K562 (cell line): ENCODE data around the gene EFCAB7. TPM values are rescaled to one million over a fixed set of nuclear protein-coding genes. Genes with fewer than 3 reads are reported as not detected.

ENCODE experiments used
- ATAC-seq: fragments of 200-7000 bp; cut with Tn5 transposase; 3 replicates; pipeline ENCODE4 v1.9.1; 2020; ENCODE audit warnings: moderate library complexity
- BruUV-seq: library from RNA; stranded (reverse); fragments of 400-500 nt; replicated peaks from 2 replicates; lab custom pipeline; 2021; lab: Mats Ljungman, UMichigan
- CTCF ChIA-PET: fragments of 300-600 bp; formaldehyde crosslinking; extraction: SDS; loops from one replicate; lab custom pipeline; 2021; ENCODE audit warnings: low intra/inter-chr PET ratio; lab: Yijun Ruan, JAX
- POLR2A ChIA-PET: fragments of 300-600, 350-650 bp; sonication (Branson Sonifier 250); formaldehyde crosslinking; extraction: SDS; loops from one replicate; lab custom pipeline; 2021; ENCODE audit warnings: antibody characterized with exemption, inconsistent platforms; lab: Yijun Ruan, JAX
- DNase-seq, 4 experiments: peaks; one replicate each; pipeline versions ENCODE4 v3.0.0 to v3.0.0-alpha.2; 2011 to 2018; ENCODE audit warnings: low spot score in 3 of 4, mixed read lengths in 3 of 4; ENCODE audit errors: extremely low read depth in 1 of 4
- FAIRE-seq: peaks from 2 replicates; lab custom pipeline; 2011; peaks lifted over from hg19 to GRCh38; lab: Jason Lieb, UNC
- H2AFZ ChIP-seq: 2 replicates; pipeline ENCODE4 v1.6.0; 2011; ENCODE audit warnings: low read depth, low read length, control low read depth, inconsistent platforms
- H3K27ac ChIP-seq: fragments of 200-600 bp; 3 replicates; pipeline ENCODE4 v1.8.0; 2011; ENCODE audit warnings: low read depth, mild to moderate bottlenecking, control low read depth, inconsistent platforms, low read length, moderate library complexity, mixed read lengths; ENCODE audit errors: extremely low read depth
- H3K27me3 ChIP-seq, 2 experiments: fragments of 300-600 bp in 1 of 2; 2 replicates in 1 of 2; 3 replicates in 1 of 2; pipeline versions ENCODE4 v1.6.0 to v1.8.0; 2011; ENCODE audit warnings: inconsistent platforms in 2 of 2, low read length in 2 of 2, mild to moderate bottlenecking in 1 of 2, mixed read lengths in 1 of 2, moderate library complexity in 1 of 2; ENCODE audit not compliant: control insufficient read depth in 2 of 2, insufficient read depth in 2 of 2
- H3K36me3 ChIP-seq: fragments of 300-600 bp; 3 replicates; pipeline ENCODE4 v1.8.0; 2011; ENCODE audit warnings: mild to moderate bottlenecking, low read length, inconsistent platforms; ENCODE audit not compliant: control insufficient read depth, insufficient read depth
- H3K4me1 ChIP-seq, 2 experiments: fragments of 200-600 bp in 1 of 2; replicated peaks in 1 of 2; 2 replicates in 1 of 2; 3 replicates in 1 of 2; pipeline versions ENCODE4 v1.5.1 to v1.8.0; 2011; ENCODE audit warnings: inconsistent platforms in 2 of 2, low read length in 2 of 2, mild to moderate bottlenecking in 1 of 2, mixed read lengths in 1 of 2, moderate library complexity in 1 of 2; ENCODE audit not compliant: control insufficient read depth in 2 of 2, insufficient read depth in 2 of 2
- H3K4me2 ChIP-seq: 2 replicates; pipeline ENCODE4 v1.6.1; 2011; ENCODE audit warnings: low read length, control low read depth, inconsistent platforms, mixed read lengths; ENCODE audit not compliant: insufficient read depth
- H3K4me3 ChIP-seq: fragments of 200-600 bp; sonication (generic), shearing (Covaris generic); 2 replicates; pipeline ENCODE4 v1.5.1; 2016; ENCODE audit warnings: control low read depth, inconsistent platforms
- H3K79me2 ChIP-seq: fragments of 200-600 bp; 3 replicates; pipeline ENCODE4 v1.8.0; 2011; ENCODE audit warnings: low read length, inconsistent platforms; ENCODE audit not compliant: control insufficient read depth, insufficient read depth
- H3K9ac ChIP-seq, 2 experiments: 2 replicates each; pipeline versions ENCODE4 v1.6.0 to v1.6.1; 2011; ENCODE audit warnings: low read depth in 2 of 2, low read length in 2 of 2, control low read depth in 1 of 2, inconsistent platforms in 1 of 2, mild to moderate bottlenecking in 1 of 2, mixed read lengths in 1 of 2; ENCODE audit not compliant: insufficient read depth in 1 of 2
- H3K9me1 ChIP-seq: one replicate; pipeline ENCODE4 v1.6.0; 2011; ENCODE audit warnings: inconsistent platforms, mild to moderate bottlenecking, low read length, moderate library complexity; ENCODE audit not compliant: control insufficient read depth, insufficient read depth
- H3K9me3 ChIP-seq: replicated peaks from 2 replicates; pipeline ENCODE4 v1.5.1; 2011; ENCODE audit warnings: low read depth, low read length, inconsistent platforms; ENCODE audit not compliant: control insufficient read depth, insufficient read depth
- H4K20me1 ChIP-seq: replicated peaks from 2 replicates; pipeline ENCODE4 v1.6.1; 2011; ENCODE audit warnings: low read length, inconsistent platforms, mixed read lengths; ENCODE audit not compliant: control insufficient read depth, insufficient read depth
- BCOR ChIP-seq: fragments of 450-650 bp; IDR thresholded peaks from 2 replicates; pipeline ENCODE4 v1.6.1; 2016
- CREB3 ChIP-seq: fragments of 450-650 bp; conservative IDR thresholded peaks from 2 replicates; pipeline ENCODE4 v1.6.1; 2016; ENCODE audit warnings: missing genetic modification characterization, low read depth, mild to moderate bottlenecking, missing compliant biosample characterization, moderate library complexity
- E2F6 ChIP-seq, 2 experiments: IDR thresholded peaks; 2 replicates each; pipeline ENCODE4 v1.6.1; 2011; ENCODE audit warnings: borderline replicate concordance in 1 of 2, control low read depth in 1 of 2, low read depth in 1 of 2, low read length in 1 of 2, mild to moderate bottlenecking in 1 of 2, mixed read lengths in 1 of 2, moderate library complexity in 1 of 2; ENCODE audit not compliant: insufficient read depth in 1 of 2, insufficient read length in 1 of 2, poor library complexity in 1 of 2, severe bottlenecking in 1 of 2; ENCODE audit errors: extremely low read depth in 1 of 2
- ELF2 ChIP-seq: fragments of 250-450 bp; sonication (Bioruptor Pico); IDR thresholded peaks from 2 replicates; pipeline ENCODE4 v1.5.0; 2021; ENCODE audit warnings: mild to moderate bottlenecking
- GATAD2A ChIP-seq: fragments of 450-650 bp; IDR thresholded peaks from 2 replicates; pipeline ENCODE4 v1.6.1; 2017
- HMG20A ChIP-seq: fragments of 450-650 bp; formaldehyde crosslinking; conservative IDR thresholded peaks from 2 replicates; pipeline ENCODE4 v1.4.0; 2020; ENCODE audit warnings: mild to moderate bottlenecking, mixed read lengths
- MEIS2 ChIP-seq: fragments of 450-650 bp; IDR thresholded peaks from 2 replicates; pipeline ENCODE4 v1.6.1; 2014; ENCODE audit warnings: mild to moderate bottlenecking; ENCODE audit not compliant: partially characterized antibody
- MITF ChIP-seq: IDR thresholded peaks from 2 replicates; pipeline ENCODE4 v1.6.1; 2014; ENCODE audit warnings: antibody characterized with exemption
- MYBL2 ChIP-seq, 2 experiments: fragments of 450-650 bp in 1 of 2; sonication (generic) in 1 of 2; formaldehyde crosslinking in 1 of 2; IDR thresholded peaks; 2 replicates each; pipeline versions ENCODE4 v1.6.1 to v1.8.1; 2017 to 2022; ENCODE audit warnings: borderline replicate concordance in 1 of 2, inconsistent platforms in 1 of 2, low read depth in 1 of 2, mild to moderate bottlenecking in 1 of 2, missing genetic modification reagents in 1 of 2, moderate library complexity in 1 of 2
- NCOA6 ChIP-seq: fragments of 450-650 bp; IDR thresholded peaks from 2 replicates; pipeline ENCODE4 v1.6.1; 2017; ENCODE audit warnings: mild to moderate bottlenecking
- RERE ChIP-seq: sonication (generic); formaldehyde crosslinking; IDR thresholded peaks from 2 replicates; pipeline ENCODE4 v1.8.0; 2023; ENCODE audit warnings: missing genetic modification reagents, mild to moderate bottlenecking, borderline replicate concordance
- SAFB ChIP-seq: fragments of 200-400 bp; formaldehyde crosslinking; IDR thresholded peaks from 2 replicates; pipeline ENCODE4 v1.6.1; 2017; ENCODE audit warnings: low read depth, low read length, borderline replicate concordance
- WGBS: fragments of 100-300 bp; shearing (Covaris generic); methylation state at CpG from one replicate; pipeline ENCODE4 v1.1.6; 2016; ENCODE audit warnings: low coverage, mixed read lengths; ENCODE audit not compliant: insufficient coverage; ENCODE audit errors: missing lambda C conversion rate; 5-methylcytosine and 5-hydroxymethylcytosine counted together
- in situ Hi-C: fragments of 300-500 bp; cut with MboI; formaldehyde crosslinking; loops from 4 replicates; pipeline ENCODE4 v1.15.0; 2018; ENCODE audit warnings: inconsistent platforms, mixed read lengths
- intact Hi-C: fragments of 100-400 bp; cut with micrococcal nuclease; formaldehyde crosslinking; loops from 2 replicates; pipeline ENCODE4 v1.14.2; 2022
- polyA plus RNA-seq, 8 experiments: library from polyadenylated mRNA; depleted of rRNA in 4 of 8; stranded (reverse) in 5 of 8; unstranded in 3 of 8; fragments of >200 nt; fragmentation: Nextera tagmentation in 2 of 8; fragmentation: Illumina TruSeq in 1 of 8; extraction: Ambion mirVana in 2 of 8; extraction: Trizol in 1 of 8; gene quantifications; 2 replicates each; pipeline versions ENCODE4 v1.2.1 to v1.2.3, GENCODE V29; 2011 to 2014; ENCODE audit warnings: inconsistent platforms in 1 of 8, missing spikeins in 1 of 8
- total RNA-seq, 7 experiments: library from RNA; depleted of rRNA in 6 of 7; stranded (reverse); fragments of >200 nt in 6 of 7; fragmentation: Illumina TruSeq in 2 of 7; extraction: Trizol in 2 of 7; gene quantifications; 2 replicates each; pipeline versions ENCODE4 v1.2.1 to v1.2.3, GENCODE V29; 2011 to 2021; ENCODE audit warnings: low replicate concordance in 1 of 7

EFCAB7 gene
- total and polyA plus RNA-seq, 9 of the 15 experiments (the other 6 are each of a cell fraction or from before 2014, with no cell fraction given): 3.2 to 7.6 (median 5.7) TPM

GRCh38 chr1:63498106-63498505, 25.2 kb upstream of the EFCAB7 start (continued):
- no peak for TF ChIP-seq GATAD2A
- no peak for TF ChIP-seq MITF
- TF ChIP-seq RERE (CRISPR knock-in tag): no peak
- no peak for TF ChIP-seq SAFB

- no peak overlapping the region for H3K9ac ChIP-seq
- H3K4me3 ChIP-seq: no peak overlapping the region
- no peaks in the 10 kb centered on the region for H4K20me1 ChIP-seq
- no peak for ATAC-seq
- H3K79me2 ChIP-seq: no peaks in the 10 kb centered on the region; the same call in 2 of the 3 replicates
- no peaks in the 10 kb centered on the region for H3K9me1 ChIP-seq
- no peaks in the 10 kb centered on the region for H3K27me3 ChIP-seq
- BruUV-seq: no TSS peak
- POLR2A ChIA-PET: no interaction called here
- intact Hi-C loops: no loop called here
- no peak for FAIRE-seq
- no peaks in the 10 kb centered on the region for H3K4me1 ChIP-seq
- no peaks in the 10 kb centered on the region for H3K9me3 ChIP-seq
- WGBS: 96% methylated on average over 3 of the region's 3 CpGs
- CTCF ChIA-PET: no interaction called here
- H2AFZ ChIP-seq: no peak overlapping the region
- H3K4me2 ChIP-seq: no peak overlapping the region
- H3K27ac ChIP-seq: no peak overlapping the region
- H3K36me3 ChIP-seq: peaks cover 14% of the 10 kb centered on the region; the same call in 1 of the 3 replicates
- DNase-seq: no peak
- in situ Hi-C loops: no loop called here
- TF ChIP-seq MEIS2 (no peak), ELF2 (no peak), E2F6 (IDR thresholded peaks at IDR 0.05; ENCODE audit: borderline replicate concordance in 1 of 2, extremely low read depth in 1 of 2, insufficient read depth in 1 of 2, insufficient read length in 1 of 2, low read depth in 1 of 2, low read length in 1 of 2, poor library complexity in 1 of 2, severe bottlenecking in 1 of 2) (no peak), MYBL2 (IDR thresholded peaks at IDR 0.05; ENCODE audit: low read depth) (no peak), MYBL2 (CRISPR knock-in tag; IDR thresholded peaks at IDR 0.05; ENCODE audit: borderline replicate concordance) (no peak), BCOR (no peak), NCOA6 (no peak), HMG20A (no peak), CREB3 (tag) (no peak)
Measured at GRCh38 chr1:63501256-63501655, 22.1 kb upstream of the EFCAB7 start.
